GM12801 (cell line): ENCODE measurements around the gene EHF.

Experiments
- TF ChIP-seq, protein P1 (sequence below): IDR thresholded peaks from one replicate; pipeline ENCODE4 v1.5.1; 2011; ENCODE audit warnings: control low read depth; ENCODE audit not compliant: insufficient read length; ENCODE audit errors: extremely low read depth

EHF gene

GRCh38 chr11:34627197-34627596 is 6.3 kb downstream of the EHF start:
- TF ChIP-seq, protein P1, sequence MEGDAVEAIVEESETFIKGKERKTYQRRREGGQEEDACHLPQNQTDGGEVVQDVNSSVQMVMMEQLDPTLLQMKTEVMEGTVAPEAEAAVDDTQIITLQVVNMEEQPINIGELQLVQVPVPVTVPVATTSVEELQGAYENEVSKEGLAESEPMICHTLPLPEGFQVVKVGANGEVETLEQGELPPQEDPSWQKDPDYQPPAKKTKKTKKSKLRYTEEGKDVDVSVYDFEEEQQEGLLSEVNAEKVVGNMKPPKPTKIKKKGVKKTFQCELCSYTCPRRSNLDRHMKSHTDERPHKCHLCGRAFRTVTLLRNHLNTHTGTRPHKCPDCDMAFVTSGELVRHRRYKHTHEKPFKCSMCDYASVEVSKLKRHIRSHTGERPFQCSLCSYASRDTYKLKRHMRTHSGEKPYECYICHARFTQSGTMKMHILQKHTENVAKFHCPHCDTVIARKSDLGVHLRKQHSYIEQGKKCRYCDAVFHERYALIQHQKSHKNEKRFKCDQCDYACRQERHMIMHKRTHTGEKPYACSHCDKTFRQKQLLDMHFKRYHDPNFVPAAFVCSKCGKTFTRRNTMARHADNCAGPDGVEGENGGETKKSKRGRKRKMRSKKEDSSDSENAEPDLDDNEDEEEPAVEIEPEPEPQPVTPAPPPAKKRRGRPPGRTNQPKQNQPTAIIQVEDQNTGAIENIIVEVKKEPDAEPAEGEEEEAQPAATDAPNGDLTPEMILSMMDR, result no peak

DNA sequence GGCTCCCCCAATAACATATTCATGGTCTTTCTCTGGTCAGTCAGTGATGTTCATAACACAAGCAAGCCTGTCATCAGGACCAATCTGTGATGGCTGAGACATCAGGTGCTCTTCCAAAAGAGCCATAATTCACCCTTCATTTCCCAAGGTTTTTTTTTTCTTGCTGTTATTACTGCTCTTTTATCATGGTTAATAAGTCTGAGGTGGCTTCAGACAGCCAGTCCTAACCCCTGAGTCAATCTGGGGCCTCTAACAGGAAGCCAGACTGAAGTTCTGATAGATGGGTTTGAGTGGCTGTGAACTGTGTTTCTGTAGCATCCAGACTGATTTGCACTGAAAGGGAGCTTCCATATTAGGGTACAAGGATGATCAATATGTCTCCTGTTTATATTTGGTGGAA is 8.8 kb downstream of the EHF start:
- TF ChIP-seq, protein P1, result no peak

GRCh38 chr11:34630544-34630943 is 9.7 kb downstream of the EHF start:
- TF ChIP-seq, protein P1, result no peak

GRCh38 chr11:34631297-34631696 is 10.4 kb downstream of the EHF start:
- TF ChIP-seq, protein P1, result no peak

GRCh38 chr11:34631737-34632104 is 10.8 kb downstream of the EHF start:
- TF ChIP-seq, protein P1, result no peak

DNA sequence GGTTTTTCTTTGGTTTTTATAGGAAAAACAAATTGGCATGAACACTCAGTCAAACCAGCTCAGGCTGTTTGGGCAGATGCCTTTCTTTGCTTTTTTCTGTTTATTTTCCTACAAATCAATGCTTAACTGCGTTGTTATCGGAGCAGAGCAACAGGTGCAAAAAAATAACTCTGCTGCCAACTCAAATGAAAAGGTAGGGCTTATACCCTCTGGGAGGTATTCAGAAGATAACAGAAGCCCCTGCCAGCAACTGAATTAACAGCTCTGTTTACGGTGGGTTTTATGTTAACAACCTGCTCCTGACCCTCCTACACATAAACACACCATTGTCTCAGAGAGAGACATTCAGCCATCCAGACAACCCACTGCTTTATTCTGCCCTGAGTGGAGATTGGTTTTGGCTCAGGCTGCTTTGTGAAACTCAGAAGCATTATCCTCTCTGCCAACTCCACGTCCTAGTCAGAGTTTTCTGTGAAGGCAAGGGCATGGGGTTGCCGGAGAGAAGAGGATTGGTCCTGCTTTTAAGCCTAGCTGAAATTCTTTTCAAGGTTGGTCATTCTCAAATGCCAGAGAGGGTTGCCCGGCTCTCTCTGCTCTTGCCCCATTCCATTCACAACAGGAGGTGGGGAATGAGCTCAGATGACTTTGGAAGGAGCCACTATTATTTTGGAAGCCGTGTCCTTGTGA is 11.4 kb downstream of the EHF start:
- TF ChIP-seq, protein P1, result no peak

- TF ChIP-seq, protein P1, result no peak
Observed at GRCh38 chr11:34633640-34633989, 12.7 kb downstream of the EHF start.
